ENCODE data around the gene LAMA3. TPM values are rescaled to one million over a fixed set of nuclear protein-coding genes. Genes with fewer than 3 reads are reported as not detected.
A peak's percentile ranks its signal among the peaks of the same experiment; 100 is the strongest.
"Not testable (repeated sequence)": the region's sequence is repeated elsewhere in the genome, so short reads cannot be mapped to it uniquely, and the experiment has no call there.

LAMA3 gene
- polyA plus RNA-seq, 5 donors: 122 to 202 (median 128) TPM

GRCh38 chr18:23725827-23726661 is 36.8 kb downstream of the LAMA3 start:
- no peak for DNase-seq

GRCh38 chr18:23727707-23728493 is 38.6 kb downstream of the LAMA3 start:
- no peak for DNase-seq

DNA sequence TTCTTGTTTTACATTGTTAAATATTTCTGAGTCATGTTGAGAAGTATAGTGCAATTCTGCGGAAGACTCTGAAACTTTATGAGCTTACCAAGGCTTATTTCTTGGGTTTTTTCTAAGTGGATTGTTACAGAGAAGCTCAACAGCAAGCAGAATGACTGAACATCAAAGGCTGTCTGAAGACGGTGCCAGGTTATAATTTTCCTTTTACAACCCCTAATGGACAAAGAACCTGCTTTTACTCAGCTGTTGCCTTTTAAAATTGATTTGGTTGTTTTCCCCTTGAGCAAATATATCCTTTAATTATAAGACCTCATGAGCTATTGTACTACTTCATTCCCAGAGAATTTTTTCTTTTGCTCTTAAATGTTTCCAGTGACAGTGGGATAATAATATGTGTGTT is 41.6 kb downstream of the LAMA3 start:
- no peak for DNase-seq

DNA sequence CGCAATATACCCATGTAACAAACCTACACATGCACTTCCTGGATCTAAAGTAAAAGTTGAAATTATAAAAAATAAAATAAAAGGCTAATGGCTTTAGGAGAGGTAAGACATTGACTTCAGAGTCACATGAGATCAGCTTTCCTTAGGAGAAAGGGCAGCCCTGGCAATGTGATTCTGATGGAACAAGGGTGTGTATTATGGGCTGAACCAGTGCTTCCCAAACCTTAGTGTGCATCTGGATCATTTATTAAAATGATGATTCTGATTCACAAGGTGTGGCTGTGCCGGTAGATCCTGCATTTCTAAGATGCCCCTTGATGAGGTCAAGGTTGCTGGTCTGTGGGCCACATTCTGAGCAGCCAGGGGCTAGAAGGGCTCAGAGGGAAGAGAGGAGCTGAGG is 42.6 kb downstream of the LAMA3 start:
- DNase-seq: no peak

DNA sequence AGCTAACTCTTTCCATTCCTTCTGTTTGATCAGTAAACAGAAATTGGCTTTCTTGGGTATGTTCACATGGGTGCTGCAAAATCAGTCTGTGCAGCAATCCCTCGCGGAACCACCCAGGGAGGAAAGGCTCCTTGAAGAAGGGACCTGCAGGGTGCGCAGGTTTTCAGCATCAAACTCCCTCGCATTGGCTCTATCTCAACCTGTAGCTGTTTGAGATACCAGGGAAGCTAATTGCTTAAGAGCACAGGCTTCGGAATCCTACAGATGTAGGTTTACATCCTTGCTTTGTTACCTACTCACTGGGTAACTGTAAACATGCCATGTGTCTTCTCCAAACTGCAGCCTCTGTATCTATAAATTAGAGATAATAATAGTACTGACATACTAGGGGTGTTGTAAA is 43.2 kb downstream of the LAMA3 start:
- DNase-seq: no peak

GRCh38 chr18:23733265-23733664 is 44.0 kb downstream of the LAMA3 start:
- DNase-seq: not testable (repeated sequence)

DNA sequence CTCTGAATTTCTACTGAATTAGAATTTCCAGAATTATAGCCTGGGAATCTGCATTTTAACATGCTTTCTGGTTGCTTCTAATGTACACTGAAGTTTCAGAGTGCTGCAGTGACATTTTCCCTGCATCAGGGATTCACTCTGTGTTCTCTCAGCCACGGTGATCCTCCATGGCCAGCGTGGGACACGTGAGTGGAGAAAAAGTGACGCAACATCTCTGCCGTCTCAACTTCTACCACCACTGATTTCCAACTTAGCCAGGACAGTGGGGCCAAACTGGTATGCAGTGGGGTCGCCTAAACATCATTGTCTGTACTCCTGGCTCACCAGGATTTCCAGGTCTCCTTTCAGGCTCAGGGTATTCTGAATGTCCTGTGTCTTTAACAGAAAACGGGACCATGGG is 44.6 kb downstream of the LAMA3 start:
- DNase-seq: no peak

GRCh38 chr18:23735021-23735464 is 45.8 kb downstream of the LAMA3 start:
- DNase-seq: no peak

DNA sequence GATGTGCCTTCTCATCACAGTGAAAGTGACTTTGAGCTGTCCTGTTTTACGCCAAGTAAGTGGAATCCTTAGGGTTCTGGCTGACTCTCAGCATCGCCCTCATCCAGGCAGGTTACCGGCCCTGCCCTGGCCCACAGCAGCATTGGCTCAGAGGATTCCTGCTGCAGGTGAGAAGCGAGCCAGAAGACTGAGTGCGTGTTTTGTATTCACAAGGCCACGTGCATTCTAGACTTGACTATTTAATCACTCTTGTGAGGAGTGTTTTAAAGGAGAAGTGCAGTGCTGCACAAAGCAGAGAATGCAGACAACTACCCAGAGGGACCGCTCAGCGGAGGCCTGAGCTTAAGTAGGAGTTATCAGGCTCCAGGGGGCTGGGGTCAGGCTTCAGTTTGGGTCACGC is 48.3 kb downstream of the LAMA3 start:
- DNase-seq: no peak

GRCh38 chr18:23738151-23738550 is 48.9 kb downstream of the LAMA3 start:
- DNase-seq: no peak

GRCh38 chr18:23738575-23738974 is 49.3 kb downstream of the LAMA3 start:
- no peak for DNase-seq

DNA sequence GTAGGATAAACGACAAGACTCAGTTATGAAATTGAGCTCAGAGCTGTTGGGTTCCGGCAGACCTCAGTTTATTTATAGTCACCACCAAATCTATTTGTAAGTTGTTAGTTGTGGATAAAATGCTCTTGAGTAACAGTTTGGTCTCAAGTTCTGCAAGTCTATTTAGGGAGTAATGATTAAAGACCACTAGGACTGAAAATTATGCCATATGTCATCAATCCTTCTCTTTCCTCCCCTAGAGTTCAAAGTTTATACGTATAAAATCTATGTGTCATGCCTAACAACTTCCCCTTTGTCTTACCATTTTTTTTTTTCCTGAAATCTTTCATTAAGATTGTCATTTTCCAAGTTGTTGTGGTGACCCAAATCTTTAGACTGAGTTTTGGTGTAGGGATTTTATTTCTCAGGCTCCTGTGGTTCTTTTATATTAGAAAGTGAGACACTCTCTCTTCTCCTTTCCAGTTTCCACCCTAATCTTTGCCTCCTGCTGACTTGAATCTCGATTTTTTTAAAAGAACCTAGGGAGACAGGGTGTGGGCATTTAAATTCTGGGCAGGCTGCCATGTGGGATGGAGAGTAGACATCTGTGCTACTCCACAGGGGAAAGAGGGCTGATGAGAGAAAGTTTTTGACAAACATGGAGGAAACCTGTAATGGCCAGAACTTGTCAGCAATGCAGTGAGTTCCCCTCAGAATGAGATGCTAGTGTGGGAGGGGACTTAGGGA is 51.0 kb downstream of the LAMA3 start:
- no peak for DNase-seq

GRCh38 chr18:23741967-23742366 is 52.7 kb downstream of the LAMA3 start:
- not testable (repeated sequence) for DNase-seq

- DNase-seq: peak in 1 of 2 donors; percentile 20
Measured at GRCh38 chr18:23743733-23744333, 54.6 kb downstream of the LAMA3 start.

DNA sequence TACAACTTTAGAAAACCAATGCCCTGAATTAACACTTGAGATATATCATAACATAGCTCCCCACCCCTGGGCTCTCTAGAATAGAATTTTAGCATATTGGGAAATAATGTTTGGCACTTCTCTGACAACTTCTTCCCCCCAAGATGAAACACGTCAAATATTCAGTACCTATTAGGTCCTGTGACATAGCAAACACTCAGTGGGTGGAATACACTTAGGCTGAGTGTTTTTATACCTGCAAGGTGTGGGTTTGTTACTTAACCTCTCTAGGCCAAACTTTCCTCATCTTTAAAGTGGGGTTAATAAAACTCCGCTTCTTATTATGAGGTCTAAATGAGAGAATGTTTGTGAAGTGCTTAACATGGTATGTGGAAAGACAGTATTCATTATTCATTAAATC is 56.1 kb downstream of the LAMA3 start:
- DNase-seq: no peak

DNA sequence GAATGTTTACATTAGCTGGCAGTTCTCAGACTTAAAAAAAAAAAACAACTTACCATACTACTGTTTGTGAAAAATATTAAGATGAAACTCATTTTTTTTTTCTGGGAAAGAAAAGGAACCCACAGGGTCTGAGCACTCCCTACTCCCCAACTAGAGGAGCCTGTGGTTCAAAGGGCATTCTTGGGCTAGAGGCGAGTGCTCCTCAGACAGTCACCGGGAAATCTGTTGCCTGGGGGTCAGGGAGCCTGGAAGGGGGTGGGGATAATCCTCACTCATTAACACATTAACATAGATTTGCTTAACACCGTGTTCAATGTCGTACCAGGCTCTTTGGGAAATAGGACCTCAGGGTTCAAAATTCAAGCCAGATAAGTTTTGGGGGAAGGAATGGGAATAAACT is 57.6 kb downstream of the LAMA3 start:
- no peak for DNase-seq

DNA sequence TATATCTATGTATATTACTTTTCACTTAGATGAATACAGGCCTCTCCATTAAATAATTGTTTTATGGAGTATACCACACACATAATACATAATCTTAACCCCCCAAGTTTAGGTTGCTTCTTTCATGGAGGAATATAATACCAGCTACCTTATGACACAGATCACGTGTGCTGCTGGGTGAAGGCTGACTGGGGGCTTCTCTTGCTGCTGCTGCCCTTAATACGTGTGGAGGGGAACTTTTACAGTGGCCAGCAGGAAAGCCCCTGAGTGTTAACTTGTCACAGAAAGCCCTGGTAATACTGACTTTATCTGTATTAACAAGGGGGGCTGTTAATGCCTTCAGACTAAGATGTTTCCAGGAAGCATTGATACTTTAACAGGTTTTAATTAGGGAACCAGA is 63.1 kb downstream of the LAMA3 start:
- no peak for DNase-seq

DNA sequence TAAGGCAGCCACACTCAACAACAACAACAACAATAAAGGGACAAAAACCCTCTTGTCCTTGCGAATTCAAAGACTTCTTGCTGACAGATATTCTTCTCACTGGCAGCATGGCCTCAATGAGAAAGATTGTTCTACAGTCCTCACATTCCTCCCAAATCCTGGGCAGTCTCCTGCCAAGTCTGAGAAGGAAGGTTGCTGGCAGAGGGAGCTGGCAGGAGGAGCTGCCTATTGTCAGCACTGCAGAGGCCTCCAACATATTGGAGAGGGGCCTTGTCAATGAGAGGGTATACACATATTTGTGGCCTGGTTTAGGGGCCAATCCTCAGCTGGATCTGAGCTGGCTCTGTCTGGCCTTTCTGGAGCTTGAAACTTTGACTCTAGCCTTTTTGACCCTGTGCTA is 63.5 kb downstream of the LAMA3 start:
- no peak for DNase-seq

DNA sequence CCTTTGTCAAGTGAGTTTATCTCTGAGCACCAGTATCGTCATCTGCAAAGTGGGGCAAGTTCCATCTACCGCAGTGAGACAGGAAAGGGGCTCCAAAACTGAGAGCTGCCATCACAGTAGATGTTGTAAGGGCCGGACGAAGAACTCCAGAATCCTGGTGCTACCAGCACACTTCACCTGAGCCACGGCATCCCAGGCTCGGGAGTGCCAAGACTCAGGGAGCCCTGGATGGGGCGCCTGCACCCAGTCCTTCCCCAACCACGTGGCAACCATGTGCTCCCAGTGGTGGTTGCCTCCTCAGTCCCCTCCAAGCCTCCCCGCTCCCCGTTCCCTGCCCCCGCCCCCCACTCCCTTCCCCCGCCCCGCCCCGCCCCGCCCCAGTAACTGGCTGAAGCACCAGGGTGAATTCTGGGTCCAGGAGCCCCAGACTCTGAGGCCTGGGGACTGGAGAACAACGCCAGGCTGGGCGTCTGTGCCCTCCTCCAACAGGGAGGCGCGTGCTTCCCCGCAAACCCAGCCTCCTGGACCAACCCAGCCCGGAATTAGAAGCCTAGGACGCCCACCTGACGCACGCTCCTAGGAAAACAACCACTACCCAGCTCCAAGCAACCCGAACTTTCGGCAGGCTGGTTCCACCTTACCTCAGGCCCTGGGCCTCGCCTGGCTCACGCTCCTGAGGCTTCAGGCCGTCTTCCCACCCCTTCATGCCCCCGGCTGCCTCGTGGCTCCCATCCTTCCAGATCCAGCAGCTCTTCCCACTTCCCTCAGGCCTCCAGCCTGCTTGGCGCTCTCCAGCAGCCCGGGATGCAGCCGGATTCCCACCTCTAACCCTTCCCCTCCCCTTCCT is 67.6 kb downstream of the LAMA3 start:
- no peak for DNase-seq

GRCh38 chr18:23757437-23757733 is 68.1 kb downstream of the LAMA3 start:
- DNase-seq: no peak

DNA sequence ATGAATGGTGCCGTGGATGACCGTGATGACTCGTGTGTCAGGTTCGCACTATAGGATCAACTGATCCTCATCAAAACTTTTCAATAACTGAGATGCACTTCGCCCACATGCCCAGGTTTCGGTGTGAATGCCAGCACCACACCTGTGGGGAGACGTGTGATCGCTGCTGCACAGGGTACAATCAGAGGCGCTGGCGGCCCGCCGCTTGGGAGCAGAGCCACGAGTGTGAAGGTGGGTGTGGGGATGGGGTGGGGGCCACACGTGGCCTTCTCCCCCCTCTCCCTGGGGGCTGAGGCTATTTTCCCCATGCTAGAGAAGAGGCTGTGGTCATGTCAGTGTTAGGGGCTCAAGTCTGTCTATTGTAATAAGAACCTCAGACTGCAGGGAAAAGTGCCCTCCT is 69.0 kb downstream of the LAMA3 start:
- no peak for DNase-seq
